SK-N-SH treated with all-trans-retinoic acid at 6 μM for 48 hours (cell line): ENCODE results near the gene TBCK.

Experiments used
- ARNTL ChIP-seq: fragments of 450-650 bp; formaldehyde crosslinking; IDR thresholded peaks from 2 replicates; pipeline ENCODE4 v1.5.0; 2020; ENCODE audit warnings: low read depth, mild to moderate bottlenecking, moderate library complexity, borderline replicate concordance
- BACH2 ChIP-seq: fragments of 250-450 bp; sonication (Bioruptor Pico); IDR thresholded peaks from 2 replicates; pipeline ENCODE4 v1.9.0; 2021; ENCODE audit warnings: mild to moderate bottlenecking, borderline replicate concordance
- CSDC2 ChIP-seq: fragments of 250-450 bp; sonication (Bioruptor Pico); IDR thresholded peaks from 2 replicates; pipeline ENCODE4 v1.5.0; 2020; ENCODE audit warnings: mild to moderate bottlenecking, moderate library complexity
- ISL1 ChIP-seq: fragments of 250-450 bp; sonication (Bioruptor Pico); IDR thresholded peaks from 2 replicates; pipeline ENCODE4 v2.1.2; 2022; ENCODE audit warnings: mild to moderate bottlenecking, moderate library complexity
- PPARA ChIP-seq: fragments of 250-450 bp; sonication (Bioruptor Pico); IDR thresholded peaks from 2 replicates; pipeline ENCODE4 v1.5.0; 2020; ENCODE audit warnings: mild to moderate bottlenecking, borderline replicate concordance
- RARB ChIP-seq: fragments of 250-450 bp; sonication (Bioruptor Pico); IDR thresholded peaks from 2 replicates; pipeline ENCODE4 v1.8.0; 2021; ENCODE audit warnings: mild to moderate bottlenecking, moderate library complexity
- SNAI2 ChIP-seq: fragments of 250-450 bp; sonication (Bioruptor Pico); IDR thresholded peaks from 2 replicates; pipeline ENCODE4 v1.5.0; 2020; ENCODE audit warnings: mild to moderate bottlenecking, moderate library complexity
- ZFP30 ChIP-seq: fragments of 450-650 bp; formaldehyde crosslinking; IDR thresholded peaks from 2 replicates; pipeline ENCODE4 v1.5.0; 2022; ENCODE audit warnings: mild to moderate bottlenecking, moderate library complexity
- ZNF565 ChIP-seq: fragments of 450-650 bp; formaldehyde crosslinking; conservative IDR thresholded peaks from 2 replicates; pipeline ENCODE4 v1.5.0; 2020; ENCODE audit warnings: low read depth, mild to moderate bottlenecking, moderate library complexity
- TF ChIP-seq, protein P1 (sequence below): fragments of 250-450 bp; sonication (Bioruptor Pico); IDR thresholded peaks from 2 replicates; pipeline ENCODE4 v1.5.0; 2020; ENCODE audit warnings: mild to moderate bottlenecking, moderate library complexity
- TF ChIP-seq, protein P2 (sequence below): fragments of 250-450 bp; sonication (Bioruptor Pico); IDR thresholded peaks from 2 replicates; pipeline ENCODE4 v1.8.0; 2020; ENCODE audit warnings: mild to moderate bottlenecking, moderate library complexity, borderline replicate concordance
- TF ChIP-seq, protein P3 (sequence below): fragments of 250-450 bp; sonication (Bioruptor Pico); IDR thresholded peaks from 2 replicates; pipeline ENCODE4 v1.5.1; 2020; ENCODE audit warnings: low read depth, mild to moderate bottlenecking, moderate library complexity

DNA sequence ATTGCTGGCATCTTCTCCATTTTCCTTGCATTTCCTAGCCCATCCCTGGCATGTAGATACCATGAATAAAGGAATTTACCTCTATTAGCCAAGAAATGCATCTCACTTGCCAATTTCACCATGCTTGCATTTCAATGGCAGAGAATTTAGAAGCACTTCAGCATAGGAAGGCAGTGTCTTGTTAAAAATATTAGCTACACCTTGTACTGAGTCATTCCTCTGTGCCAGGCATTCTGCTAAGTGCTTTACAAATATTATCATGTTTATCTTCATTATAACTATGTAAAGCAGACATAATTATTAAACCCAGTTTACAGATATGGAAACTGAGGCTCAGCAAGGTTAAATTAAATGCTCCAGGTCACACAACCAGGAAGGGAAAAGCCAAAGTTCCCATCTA, 282.5 kb downstream of the TBCK start:
- TF ChIP-seq, protein P1, sequence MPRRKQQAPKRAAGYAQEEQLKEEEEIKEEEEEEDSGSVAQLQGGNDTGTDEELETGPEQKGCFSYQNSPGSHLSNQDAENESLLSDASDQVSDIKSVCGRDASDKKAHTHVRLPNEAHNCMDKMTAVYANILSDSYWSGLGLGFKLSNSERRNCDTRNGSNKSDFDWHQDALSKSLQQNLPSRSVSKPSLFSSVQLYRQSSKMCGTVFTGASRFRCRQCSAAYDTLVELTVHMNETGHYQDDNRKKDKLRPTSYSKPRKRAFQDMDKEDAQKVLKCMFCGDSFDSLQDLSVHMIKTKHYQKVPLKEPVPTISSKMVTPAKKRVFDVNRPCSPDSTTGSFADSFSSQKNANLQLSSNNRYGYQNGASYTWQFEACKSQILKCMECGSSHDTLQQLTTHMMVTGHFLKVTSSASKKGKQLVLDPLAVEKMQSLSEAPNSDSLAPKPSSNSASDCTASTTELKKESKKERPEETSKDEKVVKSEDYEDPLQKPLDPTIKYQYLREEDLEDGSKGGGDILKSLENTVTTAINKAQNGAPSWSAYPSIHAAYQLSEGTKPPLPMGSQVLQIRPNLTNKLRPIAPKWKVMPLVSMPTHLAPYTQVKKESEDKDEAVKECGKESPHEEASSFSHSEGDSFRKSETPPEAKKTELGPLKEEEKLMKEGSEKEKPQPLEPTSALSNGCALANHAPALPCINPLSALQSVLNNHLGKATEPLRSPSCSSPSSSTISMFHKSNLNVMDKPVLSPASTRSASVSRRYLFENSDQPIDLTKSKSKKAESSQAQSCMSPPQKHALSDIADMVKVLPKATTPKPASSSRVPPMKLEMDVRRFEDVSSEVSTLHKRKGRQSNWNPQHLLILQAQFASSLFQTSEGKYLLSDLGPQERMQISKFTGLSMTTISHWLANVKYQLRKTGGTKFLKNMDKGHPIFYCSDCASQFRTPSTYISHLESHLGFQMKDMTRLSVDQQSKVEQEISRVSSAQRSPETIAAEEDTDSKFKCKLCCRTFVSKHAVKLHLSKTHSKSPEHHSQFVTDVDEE, result no peak
- TF ChIP-seq BACH2 (no peak), ZFP30 (CRISPR knock-in tag) (no peak), ISL1 (CRISPR knock-in tag) (peak; percentile 17; the same call in 1 of the 2 replicates), PPARA (CRISPR knock-in tag) (no peak), RARB (CRISPR knock-in tag) (no peak), SNAI2 (CRISPR knock-in tag) (no peak), ARNTL (CRISPR knock-in tag) (no peak), CSDC2 (no peak), ZNF565 (CRISPR knock-in tag) (no peak)
- TF ChIP-seq, protein P2, sequence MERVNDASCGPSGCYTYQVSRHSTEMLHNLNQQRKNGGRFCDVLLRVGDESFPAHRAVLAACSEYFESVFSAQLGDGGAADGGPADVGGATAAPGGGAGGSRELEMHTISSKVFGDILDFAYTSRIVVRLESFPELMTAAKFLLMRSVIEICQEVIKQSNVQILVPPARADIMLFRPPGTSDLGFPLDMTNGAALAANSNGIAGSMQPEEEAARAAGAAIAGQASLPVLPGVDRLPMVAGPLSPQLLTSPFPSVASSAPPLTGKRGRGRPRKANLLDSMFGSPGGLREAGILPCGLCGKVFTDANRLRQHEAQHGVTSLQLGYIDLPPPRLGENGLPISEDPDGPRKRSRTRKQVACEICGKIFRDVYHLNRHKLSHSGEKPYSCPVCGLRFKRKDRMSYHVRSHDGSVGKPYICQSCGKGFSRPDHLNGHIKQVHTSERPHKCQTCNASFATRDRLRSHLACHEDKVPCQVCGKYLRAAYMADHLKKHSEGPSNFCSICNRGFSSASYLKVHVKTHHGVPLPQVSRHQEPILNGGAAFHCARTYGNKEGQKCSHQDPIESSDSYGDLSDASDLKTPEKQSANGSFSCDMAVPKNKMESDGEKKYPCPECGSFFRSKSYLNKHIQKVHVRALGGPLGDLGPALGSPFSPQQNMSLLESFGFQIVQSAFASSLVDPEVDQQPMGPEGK, result no peak
- TF ChIP-seq, protein P3, sequence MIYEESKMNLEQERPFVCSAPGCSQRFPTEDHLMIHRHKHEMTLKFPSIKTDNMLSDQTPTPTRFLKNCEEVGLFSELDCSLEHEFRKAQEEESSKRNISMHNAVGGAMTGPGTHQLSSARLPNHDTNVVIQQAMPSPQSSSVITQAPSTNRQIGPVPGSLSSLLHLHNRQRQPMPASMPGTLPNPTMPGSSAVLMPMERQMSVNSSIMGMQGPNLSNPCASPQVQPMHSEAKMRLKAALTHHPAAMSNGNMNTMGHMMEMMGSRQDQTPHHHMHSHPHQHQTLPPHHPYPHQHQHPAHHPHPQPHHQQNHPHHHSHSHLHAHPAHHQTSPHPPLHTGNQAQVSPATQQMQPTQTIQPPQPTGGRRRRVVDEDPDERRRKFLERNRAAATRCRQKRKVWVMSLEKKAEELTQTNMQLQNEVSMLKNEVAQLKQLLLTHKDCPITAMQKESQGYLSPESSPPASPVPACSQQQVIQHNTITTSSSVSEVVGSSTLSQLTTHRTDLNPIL (CRISPR knock-in tag), result no peak
